HL-60 (cell line): Measurements from ENCODE around the gene TLE2.
"Not testable (repeated sequence)": the region's sequence is repeated elsewhere in the genome, so short reads cannot be mapped to it uniquely, and the experiment has no call there.

Source experiments
- TF ChIP-seq, protein P1 (sequence below): IDR thresholded peaks from one replicate; pipeline ENCODE4 v1.5.1; 2011; ENCODE audit warnings: low read length, control low read depth, inconsistent platforms; ENCODE audit not compliant: insufficient read depth
- TF ChIP-seq, protein P2 (sequence below): IDR thresholded peaks from 2 replicates; pipeline ENCODE4 v1.6.1; 2012; ENCODE audit warnings: low read depth; ENCODE audit not compliant: insufficient replicate concordance

DNA sequence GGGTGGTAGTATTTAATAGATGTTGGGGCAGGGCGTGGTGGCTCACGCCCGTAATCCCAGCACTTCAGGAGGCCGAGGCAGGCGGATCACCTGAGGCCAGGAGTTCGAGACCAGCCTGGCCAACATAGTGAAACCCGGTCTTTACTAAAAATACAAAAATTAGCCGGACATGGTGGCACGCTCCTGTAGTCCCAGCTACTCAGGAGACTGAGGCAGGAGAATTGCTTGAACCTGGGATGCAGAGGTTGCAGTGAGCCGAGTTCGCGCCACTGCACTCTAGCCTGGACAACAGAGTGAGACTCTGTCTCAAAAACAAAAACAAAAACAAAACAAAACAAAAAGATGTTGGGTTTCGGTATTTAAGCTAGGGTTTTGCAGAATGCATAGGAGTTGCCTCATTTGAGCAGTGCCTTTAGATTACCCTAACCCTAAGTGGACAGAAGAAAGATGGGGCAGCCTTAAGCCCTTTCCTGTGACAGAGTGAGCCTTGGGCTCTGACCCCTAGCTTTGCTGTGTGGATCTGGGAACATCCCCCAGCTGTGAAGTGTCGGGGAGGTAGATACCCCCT is 8.0 kb upstream of the TLE2 start:
- TF ChIP-seq, protein P1, sequence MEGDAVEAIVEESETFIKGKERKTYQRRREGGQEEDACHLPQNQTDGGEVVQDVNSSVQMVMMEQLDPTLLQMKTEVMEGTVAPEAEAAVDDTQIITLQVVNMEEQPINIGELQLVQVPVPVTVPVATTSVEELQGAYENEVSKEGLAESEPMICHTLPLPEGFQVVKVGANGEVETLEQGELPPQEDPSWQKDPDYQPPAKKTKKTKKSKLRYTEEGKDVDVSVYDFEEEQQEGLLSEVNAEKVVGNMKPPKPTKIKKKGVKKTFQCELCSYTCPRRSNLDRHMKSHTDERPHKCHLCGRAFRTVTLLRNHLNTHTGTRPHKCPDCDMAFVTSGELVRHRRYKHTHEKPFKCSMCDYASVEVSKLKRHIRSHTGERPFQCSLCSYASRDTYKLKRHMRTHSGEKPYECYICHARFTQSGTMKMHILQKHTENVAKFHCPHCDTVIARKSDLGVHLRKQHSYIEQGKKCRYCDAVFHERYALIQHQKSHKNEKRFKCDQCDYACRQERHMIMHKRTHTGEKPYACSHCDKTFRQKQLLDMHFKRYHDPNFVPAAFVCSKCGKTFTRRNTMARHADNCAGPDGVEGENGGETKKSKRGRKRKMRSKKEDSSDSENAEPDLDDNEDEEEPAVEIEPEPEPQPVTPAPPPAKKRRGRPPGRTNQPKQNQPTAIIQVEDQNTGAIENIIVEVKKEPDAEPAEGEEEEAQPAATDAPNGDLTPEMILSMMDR: not testable (repeated sequence)
- TF ChIP-seq, protein P2, sequence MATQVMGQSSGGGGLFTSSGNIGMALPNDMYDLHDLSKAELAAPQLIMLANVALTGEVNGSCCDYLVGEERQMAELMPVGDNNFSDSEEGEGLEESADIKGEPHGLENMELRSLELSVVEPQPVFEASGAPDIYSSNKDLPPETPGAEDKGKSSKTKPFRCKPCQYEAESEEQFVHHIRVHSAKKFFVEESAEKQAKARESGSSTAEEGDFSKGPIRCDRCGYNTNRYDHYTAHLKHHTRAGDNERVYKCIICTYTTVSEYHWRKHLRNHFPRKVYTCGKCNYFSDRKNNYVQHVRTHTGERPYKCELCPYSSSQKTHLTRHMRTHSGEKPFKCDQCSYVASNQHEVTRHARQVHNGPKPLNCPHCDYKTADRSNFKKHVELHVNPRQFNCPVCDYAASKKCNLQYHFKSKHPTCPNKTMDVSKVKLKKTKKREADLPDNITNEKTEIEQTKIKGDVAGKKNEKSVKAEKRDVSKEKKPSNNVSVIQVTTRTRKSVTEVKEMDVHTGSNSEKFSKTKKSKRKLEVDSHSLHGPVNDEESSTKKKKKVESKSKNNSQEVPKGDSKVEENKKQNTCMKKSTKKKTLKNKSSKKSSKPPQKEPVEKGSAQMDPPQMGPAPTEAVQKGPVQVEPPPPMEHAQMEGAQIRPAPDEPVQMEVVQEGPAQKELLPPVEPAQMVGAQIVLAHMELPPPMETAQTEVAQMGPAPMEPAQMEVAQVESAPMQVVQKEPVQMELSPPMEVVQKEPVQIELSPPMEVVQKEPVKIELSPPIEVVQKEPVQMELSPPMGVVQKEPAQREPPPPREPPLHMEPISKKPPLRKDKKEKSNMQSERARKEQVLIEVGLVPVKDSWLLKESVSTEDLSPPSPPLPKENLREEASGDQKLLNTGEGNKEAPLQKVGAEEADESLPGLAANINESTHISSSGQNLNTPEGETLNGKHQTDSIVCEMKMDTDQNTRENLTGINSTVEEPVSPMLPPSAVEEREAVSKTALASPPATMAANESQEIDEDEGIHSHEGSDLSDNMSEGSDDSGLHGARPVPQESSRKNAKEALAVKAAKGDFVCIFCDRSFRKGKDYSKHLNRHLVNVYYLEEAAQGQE: not testable (repeated sequence)
